ENCODE results near the gene WFDC10B. TPM values are rescaled to one million over a fixed set of nuclear protein-coding genes. Genes with fewer than 3 reads are reported as not detected.
"Not testable (repeated sequence)": the region's sequence is repeated elsewhere in the genome, so short reads cannot be mapped to it uniquely, and the experiment has no call there.

Gene WFDC10B
- total and polyA plus RNA-seq, 10 of the 15 experiments (the other 5 are each of a cell fraction or from before 2014, with no cell fraction given): not detected

- ATAC-seq: no peak
- no peaks in the 10 kb centered on the region for H4K20me1 ChIP-seq (ENCODE audit: control insufficient read depth, insufficient read depth)
- 63% methylated on average over 3 of the region's 3 CpGs for WGBS (ENCODE audit: insufficient coverage, insufficient replicate concordance, low lambda C conversion rate, missing lambda C conversion rate)
- in situ Hi-C loops (cut with MboI): no loop called here
- H3K4me2 ChIP-seq (ENCODE audit: control insufficient read depth, insufficient read depth): no peak overlapping the region
- ChIA-PET SMC1A (ENCODE audit: uncharacterized antibody, unreplicated experiment) (no interaction called here), RAD21 (ENCODE audit: unreplicated experiment) (no interaction called here), CTCF (interaction anchor here (0.7 kb wide), 1 partner anchor 449 kb away, joined by 3 read pairs; no protein-coding TSS in a partner anchor), POLR2A (no interaction called here)
- no peak overlapping the region for H3K4me3 ChIP-seq
- H2AFZ ChIP-seq (ENCODE audit: control insufficient read depth, low read depth, low read length): no peak overlapping the region
- no peaks in the 10 kb centered on the region for H3K4me1 ChIP-seq (ENCODE audit: control insufficient read depth, insufficient read depth, low read length)
- no peak for DNase-seq (ENCODE audit: low read depth, low spot score)
- no peak for FAIRE-seq
- H3K9me3 ChIP-seq (replicated peaks; ENCODE audit: control insufficient read depth, insufficient read depth, low read length): no peaks in the 10 kb centered on the region
- H3K79me2 ChIP-seq (ENCODE audit: control insufficient read depth, insufficient read depth, low read length): no peaks in the 10 kb centered on the region
- TF ChIP-seq ZBTB4 (CRISPR knock-in tag; IDR thresholded peaks at IDR 0.05) (no peak), NFIC (IDR thresholded peaks at IDR 0.05; ENCODE audit: low read depth, low read length) (no peak), USF2 (IDR thresholded peaks at IDR 0.05; ENCODE audit: borderline replicate concordance, low read depth, low read length) (no peak), TCF7 (IDR thresholded peaks at IDR 0.05; ENCODE audit: borderline replicate concordance) (no peak), HDGF (IDR thresholded peaks at IDR 0.05) (no peak), SIX5 (IDR thresholded peaks at IDR 0.05; ENCODE audit: low read depth, low read length, severe bottlenecking) (no peak)
- BruUV-seq (replicated peaks): no TSS peak
- intact Hi-C loops (cut with micrococcal nuclease; ENCODE audit: unreplicated experiment): no loop called here
- no peak overlapping the region for H3K27ac ChIP-seq (ENCODE audit: control insufficient read depth, insufficient read depth)
- H3K36me3 ChIP-seq (ENCODE audit: control insufficient read depth in 2 of 2, insufficient read depth in 2 of 2, low read length in 1 of 2): no peaks in the 10 kb centered on the region
- H3K27me3 ChIP-seq (replicated peaks in 1 of 2; ENCODE audit: control insufficient read depth in 2 of 2, insufficient read depth in 2 of 2, low read length in 1 of 2): no peaks in the 10 kb centered on the region
- H3K9ac ChIP-seq (ENCODE audit: control insufficient read depth, insufficient read depth, low read length): no peak overlapping the region
These were observed 57.9 kb downstream of the WFDC10B start for GRCh38 chr20:45646875-45647274.

- in situ Hi-C loops (cut with MboI); DNase-seq (ENCODE audit: low read depth, low spot score); H3K4me1 ChIP-seq (ENCODE audit: control insufficient read depth, insufficient read depth, low read length); intact Hi-C loops (cut with micrococcal nuclease; ENCODE audit: unreplicated experiment); H2AFZ ChIP-seq (ENCODE audit: control insufficient read depth, low read depth, low read length); SMC1A ChIA-PET (ENCODE audit: uncharacterized antibody, unreplicated experiment); H4K20me1 ChIP-seq (ENCODE audit: control insufficient read depth, insufficient read depth); H3K4me2 ChIP-seq (ENCODE audit: control insufficient read depth, insufficient read depth); H3K27me3 ChIP-seq (replicated peaks in 1 of 2; ENCODE audit: control insufficient read depth in 2 of 2, insufficient read depth in 2 of 2, low read length in 1 of 2); H3K4me3 ChIP-seq; H3K27ac ChIP-seq (ENCODE audit: control insufficient read depth, insufficient read depth); H3K9me3 ChIP-seq (replicated peaks; ENCODE audit: control insufficient read depth, insufficient read depth, low read length); FAIRE-seq; POLR2A ChIA-PET; H3K79me2 ChIP-seq (ENCODE audit: control insufficient read depth, insufficient read depth, low read length); ATAC-seq; CTCF ChIA-PET; BruUV-seq (replicated peaks); H3K36me3 ChIP-seq (ENCODE audit: control insufficient read depth in 2 of 2, insufficient read depth in 2 of 2, low read length in 1 of 2); RAD21 ChIA-PET (ENCODE audit: unreplicated experiment); H3K9ac ChIP-seq (ENCODE audit: control insufficient read depth, insufficient read depth, low read length): not testable (repeated sequence)
- 80% methylated on average over 7 of the region's 28 CpGs for WGBS (ENCODE audit: insufficient coverage, insufficient replicate concordance, low lambda C conversion rate, missing lambda C conversion rate)
These were observed 59.0 kb downstream of the WFDC10B start for GRCh38 chr20:45645869-45646268.

- H3K4me1 ChIP-seq (ENCODE audit: control insufficient read depth, insufficient read depth, low read length); H2AFZ ChIP-seq (ENCODE audit: control insufficient read depth, low read depth, low read length); H3K79me2 ChIP-seq (ENCODE audit: control insufficient read depth, insufficient read depth, low read length); SMC1A ChIA-PET (ENCODE audit: uncharacterized antibody, unreplicated experiment); in situ Hi-C loops (cut with MboI); CTCF ChIA-PET; H3K36me3 ChIP-seq (ENCODE audit: control insufficient read depth in 2 of 2, insufficient read depth in 2 of 2, low read length in 1 of 2); BruUV-seq (replicated peaks); H3K4me2 ChIP-seq (ENCODE audit: control insufficient read depth, insufficient read depth); intact Hi-C loops (cut with micrococcal nuclease; ENCODE audit: unreplicated experiment); POLR2A ChIA-PET; ATAC-seq; H3K27ac ChIP-seq (ENCODE audit: control insufficient read depth, insufficient read depth); H3K9me3 ChIP-seq (replicated peaks; ENCODE audit: control insufficient read depth, insufficient read depth, low read length); FAIRE-seq; DNase-seq (ENCODE audit: low read depth, low spot score); H3K4me3 ChIP-seq; H4K20me1 ChIP-seq (ENCODE audit: control insufficient read depth, insufficient read depth); H3K9ac ChIP-seq (ENCODE audit: control insufficient read depth, insufficient read depth, low read length); H3K27me3 ChIP-seq (replicated peaks in 1 of 2; ENCODE audit: control insufficient read depth in 2 of 2, insufficient read depth in 2 of 2, low read length in 1 of 2); RAD21 ChIA-PET (ENCODE audit: unreplicated experiment): not testable (repeated sequence)
- 80% methylated on average over 23 of the region's 24 CpGs for WGBS (ENCODE audit: insufficient coverage, insufficient replicate concordance, low lambda C conversion rate, missing lambda C conversion rate)
These were observed 63.7 kb downstream of the WFDC10B start for GRCh38 chr20:45641076-45641475.

Measured in GM12878 (cell line).